CD4-positive, alpha-beta T cell treated with Interferon alpha-2 for 1 hour (primary cell): Measurements from ENCODE around the gene VWF.
A peak's percentile ranks its signal among the peaks of the same experiment; 100 is the strongest.
"Not testable (repeated sequence)": the region's sequence is repeated elsewhere in the genome, so short reads cannot be mapped to it uniquely, and the experiment has no call there.

Experiments
- DNase-seq, 2 donors: peaks; one replicate each; pipeline ENCODE4 v3.0.0-alpha.2; 2020 to 2022

VWF gene

DNA sequence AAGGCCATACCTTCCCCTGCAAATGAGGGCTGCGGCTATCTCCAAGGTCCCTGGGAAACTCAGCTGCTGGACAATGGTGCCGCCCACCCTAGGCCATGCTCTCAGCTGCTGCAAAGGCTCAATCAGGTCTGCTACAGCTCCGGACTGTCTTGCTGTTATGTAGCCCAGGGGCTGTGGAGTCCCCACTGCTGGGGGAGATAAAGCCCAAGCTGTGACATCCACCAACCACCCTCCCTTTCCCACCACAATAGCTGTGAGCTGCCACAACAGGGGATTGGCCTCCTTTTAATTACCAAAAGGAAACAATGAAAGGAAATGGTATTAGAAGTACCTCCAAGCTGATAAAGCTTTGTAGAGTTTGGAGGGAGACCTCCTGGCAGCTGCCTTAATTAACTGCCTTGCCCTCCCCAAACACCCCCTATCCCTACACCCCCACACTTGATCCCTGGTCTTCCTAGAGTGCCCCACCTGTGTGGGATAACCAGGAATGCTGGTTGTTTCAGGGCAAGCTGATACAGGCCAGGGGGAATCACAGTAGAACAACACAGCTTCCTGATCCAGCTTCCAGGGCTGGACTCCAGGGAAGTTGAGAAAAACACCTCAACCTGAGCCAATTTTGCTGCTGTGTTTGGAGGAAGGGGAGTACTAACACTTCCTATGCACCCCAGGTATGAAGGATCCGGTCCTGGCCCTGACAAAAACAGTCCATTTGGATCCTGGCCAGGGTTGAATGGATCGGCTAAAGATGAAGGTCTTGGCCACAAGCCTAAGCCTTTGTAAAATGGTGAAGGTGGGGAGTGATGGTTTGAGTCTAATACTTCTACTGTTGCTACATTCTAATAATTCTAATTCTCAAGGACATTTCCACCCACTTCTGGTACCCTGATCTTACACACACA, at the start of gene VWF:
Gene VWF (minus strand): TSS at position 260 of the 899 bp plus-strand sequence. CDS start 1,474 bp downstream, outside the sequence.
- no peak for DNase-seq

DNA sequence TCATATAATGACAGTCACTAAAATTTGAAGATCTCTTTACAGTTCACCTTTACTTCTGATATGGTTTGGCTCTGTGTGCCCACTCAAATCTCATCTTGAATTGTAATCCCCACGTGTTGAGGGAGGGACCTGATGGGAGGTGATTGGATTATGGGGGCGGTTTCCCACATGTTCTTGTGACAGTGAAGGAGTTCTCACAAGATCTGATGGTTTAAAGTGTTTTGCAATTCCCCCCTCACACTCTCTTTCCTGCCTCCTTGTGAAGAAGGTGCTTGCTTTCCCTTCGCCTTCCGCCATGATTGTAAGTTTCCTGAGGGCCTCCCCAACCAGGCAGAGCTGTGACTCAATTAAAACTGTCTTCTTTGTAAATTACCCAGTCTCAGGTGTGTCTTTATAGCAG, 48.4 kb upstream of the VWF start:
- DNase-seq: no peak

DNA sequence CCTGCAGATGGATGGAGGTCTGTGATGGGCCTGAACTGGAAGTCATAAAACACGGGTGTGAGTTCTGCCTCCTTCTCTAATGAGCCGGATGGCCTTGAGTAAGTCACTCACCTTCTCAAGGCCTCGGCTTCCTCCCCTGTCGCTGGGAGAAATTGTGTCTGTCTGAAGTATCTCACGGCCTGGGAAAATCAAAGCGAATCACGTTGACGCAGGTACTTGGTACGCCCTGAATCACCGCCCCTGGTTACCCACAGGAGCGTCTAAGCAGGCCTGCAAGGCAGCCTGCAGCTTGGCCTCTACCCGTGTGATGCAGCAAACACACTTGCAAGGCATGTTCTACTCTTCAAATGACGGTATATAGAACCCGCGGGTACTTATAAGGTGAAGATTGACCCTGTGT, 47.6 kb upstream of the VWF start:
- DNase-seq: no peak

DNA sequence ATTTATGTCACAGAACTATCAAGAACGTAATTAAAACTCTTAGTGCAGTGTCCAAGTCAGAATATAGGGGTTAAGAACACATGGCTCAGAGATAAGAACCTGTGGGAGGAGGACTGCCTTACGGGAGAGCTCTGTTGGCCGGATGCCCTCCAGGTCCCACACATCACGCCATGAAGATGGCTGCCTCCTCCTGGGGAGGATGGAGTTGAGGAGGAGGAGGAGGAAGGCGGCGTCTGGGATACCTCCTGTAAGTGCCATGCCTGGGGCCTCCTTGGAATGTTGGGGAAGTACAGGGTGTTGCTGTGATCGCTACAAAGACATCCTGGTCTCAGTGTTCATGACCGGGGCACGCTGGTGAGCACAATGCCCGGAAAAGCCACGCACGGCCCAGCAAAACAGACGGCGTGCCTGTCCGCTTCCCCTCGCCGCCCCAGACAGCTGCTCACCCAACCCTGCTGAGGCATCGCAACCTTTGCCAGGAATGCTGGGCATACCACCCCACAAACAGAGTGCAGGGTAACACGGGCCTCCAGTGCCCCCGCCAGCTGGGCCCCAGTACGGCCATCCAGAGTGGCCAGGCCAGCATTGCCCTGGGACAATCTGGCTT, 47.0 kb upstream of the VWF start:
- no peak for DNase-seq

DNA sequence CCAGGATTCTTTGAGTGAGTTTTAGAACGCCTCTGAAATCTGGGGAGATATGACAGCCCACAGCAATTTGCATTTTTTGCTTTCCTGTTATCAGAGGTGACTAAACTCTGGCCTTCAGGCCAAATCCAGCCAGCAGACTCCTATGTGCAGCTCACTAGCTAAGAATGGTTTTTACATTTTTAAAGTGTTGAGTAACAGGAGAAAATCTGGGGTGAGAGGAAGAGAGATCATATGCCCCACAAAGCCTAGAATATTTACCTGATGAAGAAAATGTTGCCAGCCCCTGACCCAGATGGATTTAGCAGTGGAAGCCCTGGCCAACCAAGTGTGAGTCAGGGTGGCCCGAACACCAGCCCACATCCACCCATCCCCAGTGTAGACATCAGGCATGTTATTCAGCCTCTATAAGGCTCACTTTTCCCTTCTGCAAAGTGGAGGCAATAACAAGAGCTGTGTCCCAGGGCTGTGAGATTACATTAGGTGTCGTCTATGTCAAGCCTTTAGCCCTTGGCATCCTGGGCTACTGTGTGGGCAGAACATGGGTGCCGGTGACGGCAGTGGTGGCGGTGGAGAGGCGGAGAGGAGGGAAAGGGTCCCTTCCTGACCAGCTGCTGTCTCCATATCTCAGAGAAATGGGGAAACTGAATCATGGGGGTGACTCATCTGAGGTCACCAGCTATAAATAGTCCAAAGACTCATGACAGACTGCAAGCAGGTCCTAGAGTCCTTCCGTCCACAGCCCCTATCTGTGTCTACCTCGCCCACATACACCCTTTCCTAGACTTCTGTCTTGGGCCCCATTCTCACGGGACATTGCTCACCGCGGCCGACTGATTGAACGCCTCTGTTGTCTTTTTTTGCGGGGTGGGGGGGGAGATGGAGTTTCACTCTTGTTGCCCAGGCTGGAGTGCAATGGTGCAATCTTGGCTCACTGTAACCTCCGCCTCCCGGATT, 43.1 kb upstream of the VWF start:
- DNase-seq: peak; percentile 15 to 71

DNA sequence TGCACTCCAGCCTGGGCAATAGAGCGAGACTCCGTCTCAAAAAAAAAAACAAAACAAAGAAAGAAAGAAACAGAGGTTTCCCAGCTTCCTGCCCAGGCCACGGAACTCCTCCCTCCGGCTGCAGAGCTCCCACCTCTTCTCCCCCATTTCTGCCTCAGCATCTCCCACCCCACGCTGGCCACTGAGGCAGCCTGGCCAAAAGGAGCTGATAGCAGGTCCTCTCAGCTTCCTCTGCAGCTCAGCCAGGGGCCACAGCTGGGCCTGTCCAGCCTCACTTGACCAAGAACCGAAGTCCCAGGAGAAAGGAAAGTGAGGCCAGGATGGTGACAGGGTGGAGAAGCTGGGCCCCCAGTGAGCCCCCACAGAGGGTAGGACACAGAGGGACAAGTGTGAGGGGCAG, 42.3 kb upstream of the VWF start:
- no peak for DNase-seq

DNA sequence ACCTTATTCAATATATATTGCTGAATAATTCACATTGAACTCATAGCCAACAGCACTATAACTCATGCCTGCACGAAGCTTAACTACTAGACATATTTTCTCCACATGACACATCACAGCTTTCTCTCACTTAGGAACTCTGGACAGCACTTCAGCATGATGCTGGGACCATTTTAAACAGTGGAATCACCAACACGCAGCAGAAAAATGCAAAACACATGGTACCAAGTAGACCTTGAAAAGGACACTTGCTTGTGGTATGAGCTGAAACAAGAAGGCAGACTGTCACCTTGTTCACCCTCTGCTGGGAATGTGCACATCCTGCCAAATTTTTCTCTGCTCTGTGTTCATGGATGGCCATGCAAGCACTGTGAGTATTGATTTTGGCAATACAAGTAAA, 40.9 kb upstream of the VWF start:
- no peak for DNase-seq

DNA sequence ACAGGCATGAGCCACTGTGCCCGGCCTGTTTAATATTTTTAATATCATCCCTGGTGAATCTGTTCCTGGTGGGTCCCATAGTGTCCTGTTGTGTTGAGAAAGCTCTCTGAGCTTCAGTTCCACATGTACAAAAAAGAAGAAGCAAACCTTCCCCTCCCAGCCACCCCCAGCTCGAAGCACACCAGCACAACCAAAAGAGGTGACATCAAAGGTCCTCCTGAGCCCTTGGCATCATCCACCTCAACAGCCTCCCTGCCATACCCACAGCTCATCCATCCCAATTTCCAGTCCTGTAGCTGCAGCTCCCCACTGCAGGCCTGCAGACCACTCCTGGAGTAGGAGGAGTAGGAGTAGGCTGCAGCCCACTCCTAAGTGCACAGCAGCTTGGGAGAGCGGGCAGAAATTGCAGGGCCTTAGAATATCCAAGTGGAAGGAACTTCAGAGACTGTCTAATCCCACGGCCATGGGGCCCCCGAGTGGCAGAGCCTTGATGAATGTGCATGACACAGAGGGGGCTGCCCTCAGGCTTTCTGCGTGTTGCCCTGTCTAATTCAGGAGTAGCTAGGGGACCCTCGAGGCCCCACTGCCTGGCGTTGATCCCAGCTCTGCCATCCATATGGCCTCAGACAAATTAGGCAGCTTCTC, 39.1 kb upstream of the VWF start:
- DNase-seq: no peak

DNA sequence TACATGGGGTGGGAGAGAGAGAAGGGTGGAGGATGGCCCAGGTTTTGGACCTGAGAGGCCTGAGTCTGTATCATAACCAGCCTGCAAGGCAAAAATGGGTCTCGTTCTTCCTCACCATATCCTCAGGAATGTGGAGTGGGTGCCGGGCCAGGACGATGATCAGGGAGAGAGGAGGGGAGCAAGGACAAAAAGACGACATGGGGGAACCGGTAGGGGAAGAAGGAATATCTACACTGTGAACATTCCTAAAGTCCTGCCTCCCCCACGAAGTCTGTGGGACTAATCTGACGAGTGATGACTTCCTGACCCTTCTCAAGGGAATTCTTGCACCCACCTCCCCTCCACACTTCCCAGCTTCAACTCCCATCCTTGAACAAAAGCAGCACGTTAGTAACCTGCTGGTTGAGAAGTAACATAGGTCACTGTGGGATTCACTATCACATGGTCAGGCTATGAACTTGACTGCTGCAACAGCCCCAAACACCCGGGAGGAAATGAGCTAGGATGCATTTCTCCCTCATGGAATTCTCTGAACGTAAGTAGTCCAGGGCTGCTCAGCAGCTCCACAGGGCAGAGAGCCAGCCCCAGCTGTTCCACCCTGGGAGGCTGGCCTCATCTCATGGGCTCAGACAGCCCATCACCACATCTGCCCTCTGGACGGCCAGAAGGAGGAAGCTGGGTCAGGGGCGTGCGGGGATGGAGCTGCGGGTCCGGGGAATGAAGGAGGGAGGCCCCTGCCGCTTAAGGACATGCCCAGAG, 36.8 kb upstream of the VWF start:
- no peak for DNase-seq

DNA sequence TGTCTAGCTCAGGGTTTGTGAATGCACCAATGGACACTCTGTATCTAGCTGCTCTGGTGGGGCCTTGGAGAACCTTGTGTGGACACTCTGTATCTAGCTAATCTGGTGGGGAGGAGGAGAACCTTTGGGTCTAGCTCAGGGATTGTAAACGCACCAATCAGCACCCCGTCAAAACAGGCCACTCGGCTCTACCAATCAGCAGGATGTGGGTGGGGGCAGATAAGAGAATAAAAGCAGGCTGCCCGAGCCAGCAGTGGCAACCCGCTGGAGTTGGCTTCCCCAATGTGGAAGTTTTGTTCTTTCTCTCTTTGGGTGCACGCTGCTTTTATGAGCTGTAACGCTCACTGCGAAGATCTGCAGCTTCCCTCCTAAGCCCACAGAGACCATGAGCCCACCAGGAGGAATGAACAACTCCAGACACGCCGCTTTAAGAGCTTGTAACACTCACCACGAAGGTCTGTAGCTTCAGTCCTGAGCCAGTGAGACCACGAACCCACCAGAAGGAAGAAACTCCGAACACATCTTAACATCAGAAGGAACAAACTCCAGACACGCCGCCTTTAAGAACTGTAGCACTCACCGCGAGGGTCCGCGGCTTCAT, 35.7 kb upstream of the VWF start:
- not testable (repeated sequence) for DNase-seq

DNA sequence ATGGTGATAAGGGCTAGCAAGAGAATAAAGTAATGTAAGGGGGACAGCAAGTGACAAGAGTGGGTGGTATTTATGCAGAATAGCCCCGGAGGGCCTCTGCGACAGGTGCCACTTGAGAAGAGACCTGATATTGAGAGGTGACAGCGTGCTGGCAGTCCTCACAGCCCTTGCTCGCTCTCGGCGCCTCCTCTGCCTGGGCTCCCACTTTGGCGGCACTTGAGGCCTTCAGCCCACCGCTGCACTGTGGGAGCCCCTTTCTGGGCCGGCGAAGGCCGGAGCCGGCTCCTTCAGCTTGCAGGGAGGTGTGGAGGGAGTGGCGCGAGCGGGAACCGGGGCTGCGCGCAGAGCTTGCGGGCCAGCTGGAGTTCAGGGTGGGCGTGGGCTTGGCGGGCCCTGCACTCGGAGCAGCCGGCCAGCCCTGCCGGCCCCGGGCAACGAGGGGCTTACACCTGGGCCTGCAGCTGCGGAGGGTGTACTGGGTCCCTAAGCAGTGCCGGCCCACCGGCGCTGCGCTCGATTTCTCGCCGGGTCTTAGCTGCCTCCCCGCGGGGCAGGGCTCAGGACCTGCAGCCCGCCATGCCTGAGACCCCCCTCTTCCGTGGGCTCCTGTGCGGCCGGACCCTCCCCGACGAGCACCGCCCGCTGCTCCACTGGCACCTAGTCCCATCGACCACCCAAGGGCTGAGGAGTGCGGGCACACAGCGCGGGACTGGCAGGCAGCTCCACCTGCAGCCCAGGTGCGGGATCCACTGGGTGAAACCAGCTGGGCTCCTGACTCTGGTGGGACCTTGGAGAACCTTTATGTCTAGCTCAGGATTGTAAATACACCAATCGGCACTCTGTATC, 34.9 kb upstream of the VWF start:
- not testable (repeated sequence) for DNase-seq

DNA sequence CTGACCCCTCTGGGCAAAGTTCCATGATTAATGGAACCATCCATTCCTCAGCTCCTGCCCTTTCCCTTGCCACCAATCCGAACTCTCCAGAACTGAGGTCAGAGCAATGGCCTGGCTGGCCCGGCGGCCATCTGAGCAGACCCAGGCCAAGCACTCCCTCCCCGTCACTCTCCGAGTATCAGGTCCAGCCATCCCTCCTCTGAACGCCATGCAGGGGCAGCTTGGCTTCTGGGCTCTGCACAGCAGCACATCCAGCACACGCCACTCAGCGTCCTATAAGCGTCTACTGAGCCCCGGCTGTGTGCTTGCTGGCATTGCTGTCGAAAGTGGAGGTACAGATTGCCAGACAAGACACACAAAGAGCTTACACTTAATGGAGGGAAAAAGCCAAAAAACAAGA, 34.3 kb upstream of the VWF start:
- DNase-seq: no peak

DNA sequence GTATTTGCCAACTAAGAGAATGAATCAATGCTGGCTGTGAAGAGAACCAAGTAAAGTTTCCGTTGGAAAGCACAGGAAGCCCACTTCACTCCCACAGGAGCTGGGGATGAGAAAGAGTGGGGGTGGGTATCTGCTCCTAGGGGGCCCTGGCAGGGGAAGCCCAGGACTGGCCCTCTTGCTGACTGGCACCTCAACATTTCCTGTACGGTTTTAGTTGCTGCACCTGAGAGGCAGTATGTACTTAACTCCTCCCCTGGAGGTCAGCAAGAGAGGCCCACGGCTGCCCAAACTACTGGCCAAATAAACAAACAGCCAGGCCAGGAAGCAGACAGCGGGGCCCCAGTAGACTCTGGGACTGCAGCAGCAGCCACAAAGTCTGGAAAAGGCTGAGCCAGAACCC, 33.8 kb upstream of the VWF start:
- DNase-seq: no peak

DNA sequence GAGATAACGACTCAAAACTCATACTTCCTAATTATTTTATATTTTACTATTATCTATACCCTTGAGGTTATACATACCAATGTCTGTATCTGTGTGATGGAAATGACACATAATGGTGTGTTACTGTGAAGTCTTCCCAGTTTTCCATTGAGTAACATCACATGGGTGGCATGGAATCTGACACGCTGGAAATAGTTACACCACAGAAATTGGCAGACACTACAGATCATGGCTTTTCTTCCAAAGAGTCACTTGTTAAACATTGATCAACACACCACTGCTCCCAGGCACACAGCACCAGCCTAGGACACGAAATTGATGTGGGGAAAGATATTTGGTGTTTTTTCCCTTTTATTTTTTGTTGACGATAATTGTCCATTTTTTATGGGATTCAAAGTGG, 33.0 kb upstream of the VWF start:
- no peak for DNase-seq

DNA sequence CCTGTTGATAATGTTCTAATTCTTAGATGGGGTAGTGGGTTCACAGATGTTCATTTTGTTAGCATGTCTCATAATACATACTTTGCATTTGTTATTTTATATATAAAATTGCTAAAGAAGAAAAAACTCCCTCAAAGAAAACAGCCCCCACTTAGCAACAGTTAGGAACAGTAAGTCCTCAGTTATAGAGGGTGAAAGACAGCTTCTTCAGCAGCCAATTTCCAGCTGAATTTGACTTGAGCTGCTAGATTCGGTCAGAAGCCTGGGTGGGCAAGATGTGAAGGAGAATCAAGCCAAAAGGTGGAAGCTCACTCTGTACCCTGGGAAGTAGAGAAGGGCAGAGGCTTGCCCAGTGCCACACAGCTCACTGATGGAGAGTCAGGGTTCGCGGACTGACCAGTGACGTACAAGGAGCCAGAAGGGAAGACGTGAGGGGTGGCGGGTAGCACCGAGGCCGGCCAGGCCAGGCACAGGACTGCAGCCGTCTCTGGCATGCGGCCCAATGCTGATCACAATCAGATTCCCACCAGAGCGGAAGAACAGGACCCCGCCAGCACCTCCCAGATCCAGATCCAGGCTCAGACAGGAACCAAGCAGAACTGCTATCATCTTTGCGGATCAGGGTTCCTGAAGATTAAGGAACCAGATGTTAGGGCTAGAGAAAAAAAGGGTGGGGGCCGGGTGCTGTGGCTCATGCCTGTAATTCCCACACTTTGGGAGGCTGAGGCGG, 30.4 kb upstream of the VWF start:
- DNase-seq: no peak

DNA sequence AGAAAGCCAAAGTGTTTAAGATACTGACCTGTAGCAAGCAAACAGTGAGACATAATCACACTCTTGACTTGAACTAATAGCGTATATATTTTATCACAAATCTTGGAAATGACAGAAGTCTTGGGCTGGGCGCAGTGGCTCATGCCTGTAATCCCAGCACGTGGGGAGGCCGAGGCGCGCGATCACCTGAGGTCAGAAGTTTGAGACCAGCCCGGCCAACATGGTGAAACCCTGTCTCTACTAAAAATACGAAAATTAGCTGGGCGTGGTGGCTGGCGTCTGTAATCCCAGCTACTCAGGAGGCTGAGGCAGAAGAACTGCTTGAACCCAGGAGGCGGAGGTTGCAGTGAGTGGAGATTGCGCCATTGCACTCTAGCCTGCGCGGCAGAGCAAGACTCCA, 24.3 kb upstream of the VWF start:
- not testable (repeated sequence) for DNase-seq

DNA sequence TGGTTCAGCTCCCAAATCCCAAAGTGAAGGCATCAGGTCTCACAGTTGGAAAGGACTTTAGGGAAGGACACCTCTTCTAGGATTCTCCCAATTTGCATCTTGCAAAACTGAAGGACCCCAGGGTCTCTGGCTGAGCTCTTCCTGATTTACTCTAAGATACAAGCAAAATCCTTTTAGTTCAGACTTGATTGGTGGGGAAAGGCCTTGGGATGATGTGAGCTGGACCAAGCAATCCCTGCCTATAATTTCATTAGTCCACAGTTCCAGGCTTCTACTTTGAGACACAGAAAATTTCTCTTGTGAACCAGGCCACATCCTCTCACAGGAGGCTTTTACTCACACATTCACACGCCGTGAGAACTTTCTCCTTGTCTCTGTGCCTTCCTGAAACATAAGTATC, 23.6 kb upstream of the VWF start:
- no peak for DNase-seq

DNA sequence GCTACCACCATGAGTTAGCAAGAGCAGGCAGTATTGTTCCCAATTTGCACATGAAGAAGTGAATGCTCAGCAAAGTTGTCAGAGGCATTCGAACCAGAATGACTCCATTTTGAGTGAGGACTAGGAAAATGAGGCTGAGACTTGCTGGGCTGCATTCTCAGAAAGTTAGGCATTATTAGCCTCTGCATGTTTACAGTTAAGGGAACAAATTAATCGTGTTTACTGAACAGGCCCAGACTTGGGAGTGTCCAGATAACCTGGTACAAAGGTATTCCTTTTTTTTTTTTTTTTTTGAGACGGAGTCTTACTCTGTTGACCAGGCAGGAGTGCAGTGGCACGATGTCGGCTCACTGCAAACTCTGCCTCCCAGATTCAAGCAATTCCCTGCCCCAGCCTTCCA, 22.5 kb upstream of the VWF start:
- DNase-seq: no peak

DNA sequence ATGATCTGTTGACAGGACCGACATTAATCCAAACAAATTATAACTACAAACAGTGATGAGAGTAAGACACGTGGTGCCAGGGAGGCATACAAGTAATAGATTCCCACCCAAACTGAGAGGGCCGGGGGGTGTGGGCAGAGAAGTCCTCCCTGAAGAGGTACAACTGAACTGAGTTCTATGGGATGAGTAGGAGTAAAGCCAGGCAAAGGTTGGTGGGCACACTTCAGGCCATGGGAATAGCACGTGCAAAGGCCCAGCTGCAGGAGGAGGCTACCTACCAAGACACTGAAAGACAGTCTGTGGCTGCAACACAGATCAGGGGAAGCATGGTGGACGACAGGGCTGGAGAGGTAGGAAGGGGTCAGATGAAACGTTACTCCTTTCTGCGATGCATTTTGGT, 22.0 kb upstream of the VWF start:
- no peak for DNase-seq

DNA sequence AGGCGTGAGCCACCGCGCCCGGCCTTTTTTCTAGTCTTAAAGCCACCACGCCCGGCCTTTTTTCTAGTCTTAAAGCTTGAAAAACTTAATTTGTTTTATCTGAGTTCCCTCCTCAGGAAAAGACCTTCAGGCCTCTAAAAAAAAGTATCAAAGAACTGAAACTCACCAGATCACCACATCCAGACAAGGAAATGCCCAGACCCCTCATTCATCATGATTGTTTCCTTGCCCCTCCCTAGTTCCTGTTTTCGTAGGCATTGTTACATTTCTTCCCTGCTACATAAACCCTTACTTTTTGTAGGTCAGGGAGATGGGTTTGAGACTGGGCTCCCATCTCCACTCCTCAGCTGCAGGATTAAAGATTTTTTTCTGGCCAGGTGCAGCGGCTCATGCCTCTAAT, 21.1 kb upstream of the VWF start:
- no peak for DNase-seq
